ENCODE data around the gene ACBD6. TPM values are rescaled to one million over a fixed set of nuclear protein-coding genes. Genes with fewer than 3 reads are reported as not detected.

ACBD6 gene
- total RNA-seq, 1 donor from 2014 or later = 34.4 TPM

DNA sequence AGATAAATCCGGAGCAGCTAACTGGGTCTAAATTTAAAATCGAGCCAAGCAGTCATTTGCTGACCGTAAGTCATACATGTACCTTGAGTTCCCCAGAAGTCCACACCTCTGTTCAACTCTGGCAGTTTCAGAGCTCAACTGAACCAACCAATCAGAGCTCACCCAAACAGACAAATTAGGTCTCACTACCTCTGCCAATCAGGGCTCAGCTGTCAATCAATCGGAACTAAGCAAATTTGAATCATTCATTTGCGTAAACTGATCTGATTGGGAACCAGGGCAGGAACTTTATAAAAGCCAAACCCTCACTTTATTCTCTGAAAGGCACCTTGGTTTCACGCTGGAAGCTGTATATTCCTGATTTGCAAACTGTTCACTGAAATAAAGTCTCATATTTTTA lies 11.2 kb upstream of the ACBD6 start:
- DNase-seq (ENCODE audit: extremely low spot score in 2 of 2) = no peak
- Histone ChIP-seq H3K4me3 (no peak overlapping the region), H3K9me3 (no peaks in the 10 kb centered on the region), H3K36me3 (no peaks in the 10 kb centered on the region), H3K4me1 (no peaks in the 10 kb centered on the region), H3K27ac (no peak overlapping the region), H3K27me3 (no peaks in the 10 kb centered on the region)
- intact Hi-C loops (cut with DNase I) = no loop called here
- TF ChIP-seq CTCF (IDR thresholded peaks at IDR 0.05) = no peak
- TF ChIP-seq POLR2A (IDR thresholded peaks at IDR 0.05) = no peak
- no peak for TF ChIP-seq POLR2AphosphoS5 (IDR thresholded peaks at IDR 0.05; ENCODE audit: insufficient read depth in 1 of 2, low read depth in 1 of 2)

DNA sequence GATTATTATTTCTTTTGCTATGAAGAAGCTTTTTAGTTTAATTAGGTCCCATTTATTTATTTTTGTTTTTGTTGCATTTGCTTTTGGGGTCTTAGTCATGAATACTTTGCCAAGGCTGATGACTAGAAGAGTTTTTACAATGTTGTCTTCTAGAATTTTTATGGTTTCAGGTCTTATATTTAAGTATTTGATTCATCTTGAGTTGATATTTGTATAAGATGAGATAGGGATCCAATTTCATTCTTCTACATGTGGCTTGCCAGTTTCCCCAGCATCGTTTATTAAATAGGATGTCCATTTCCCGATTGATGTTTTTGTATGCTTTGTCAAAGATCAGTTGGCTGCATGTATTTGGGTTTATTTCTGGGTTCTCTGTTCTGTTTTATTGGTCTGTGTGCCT lies 8.5 kb upstream of the ACBD6 start:
- no peak for TF ChIP-seq POLR2AphosphoS5 (IDR thresholded peaks at IDR 0.05; ENCODE audit: insufficient read depth in 1 of 2, low read depth in 1 of 2)
- TF ChIP-seq CTCF (IDR thresholded peaks at IDR 0.05) = no peak
- TF ChIP-seq POLR2A (IDR thresholded peaks at IDR 0.05) = no peak
- no peak for DNase-seq (ENCODE audit: extremely low spot score in 2 of 2)
- no peaks in the 10 kb centered on the region for H3K4me1 ChIP-seq
- H3K27ac ChIP-seq = no peak overlapping the region
- H3K36me3 ChIP-seq = no peaks in the 10 kb centered on the region
- intact Hi-C loops (cut with DNase I) = no loop called here
- H3K9me3 ChIP-seq = no peaks in the 10 kb centered on the region
- H3K27me3 ChIP-seq = no peaks in the 10 kb centered on the region
- no peak overlapping the region for H3K4me3 ChIP-seq

GRCh38 chr1:180508725-180509097 lies 6.3 kb upstream of the ACBD6 start:
- no peak for TF ChIP-seq POLR2AphosphoS5 (IDR thresholded peaks at IDR 0.05; ENCODE audit: insufficient read depth in 1 of 2, low read depth in 1 of 2)
- H3K27me3 ChIP-seq = no peaks in the 10 kb centered on the region
- no peaks in the 10 kb centered on the region for H3K4me1 ChIP-seq
- no peak overlapping the region for H3K27ac ChIP-seq
- intact Hi-C loops (cut with DNase I) = no loop called here
- DNase-seq (ENCODE audit: extremely low spot score in 2 of 2) = no peak
- H3K36me3 ChIP-seq = no peaks in the 10 kb centered on the region
- H3K4me3 ChIP-seq = no peak overlapping the region
- H3K9me3 ChIP-seq = no peaks in the 10 kb centered on the region

- intact Hi-C loops (cut with DNase I) = no loop called here
- Histone ChIP-seq H3K36me3 (no peaks in the 10 kb centered on the region), H3K4me1 (no peaks in the 10 kb centered on the region), H3K27ac (no peak overlapping the region), H3K4me3 (no peak overlapping the region), H3K9me3 (no peaks in the 10 kb centered on the region), H3K27me3 (no peaks in the 10 kb centered on the region)
- TF ChIP-seq POLR2AphosphoS5 (IDR thresholded peaks at IDR 0.05; ENCODE audit: insufficient read depth in 1 of 2, low read depth in 1 of 2) (no peak), CTCF (IDR thresholded peaks at IDR 0.05) (no peak), POLR2A (IDR thresholded peaks at IDR 0.05) (no peak)
- no peak for DNase-seq (ENCODE audit: extremely low spot score in 2 of 2)
These were observed 5.7 kb upstream of the ACBD6 start for GRCh38 chr1:180507795-180508724.

DNA sequence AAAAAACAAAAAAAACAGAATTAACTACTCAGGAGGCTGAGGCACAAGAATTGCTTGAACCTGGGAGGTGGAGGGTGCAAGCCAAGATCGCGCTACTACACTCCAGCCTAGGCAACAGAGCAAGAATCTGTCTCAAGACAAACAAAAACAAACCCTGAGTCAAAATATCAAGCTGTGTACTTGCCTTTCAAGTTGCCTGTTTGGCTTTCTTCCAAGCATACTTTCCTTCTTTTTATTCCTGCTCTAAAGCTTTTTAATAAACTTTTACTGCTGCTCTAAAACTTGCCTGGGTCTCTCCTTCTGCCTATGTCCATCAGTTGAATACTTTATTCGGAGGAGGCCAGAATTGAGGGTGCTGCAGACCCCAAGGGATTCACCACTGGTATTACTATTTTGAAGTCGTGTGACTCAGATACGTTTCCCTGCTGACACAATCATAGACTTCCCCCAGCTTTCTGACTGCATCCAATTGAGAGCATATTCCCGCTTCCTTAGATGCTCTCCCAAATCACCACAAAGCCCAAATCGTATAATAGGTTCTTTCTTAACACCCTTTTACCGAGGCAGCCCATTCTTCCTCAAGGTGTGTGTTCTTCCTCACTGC lies 3.5 kb upstream of the ACBD6 start:
- Histone ChIP-seq H3K4me3 (no peak overlapping the region), H3K9me3 (no peaks in the 10 kb centered on the region), H3K27ac (no peak overlapping the region), H3K36me3 (no peaks in the 10 kb centered on the region), H3K27me3 (no peaks in the 10 kb centered on the region), H3K4me1 (peaks cover 13% of the 10 kb centered on the region)
- TF ChIP-seq POLR2AphosphoS5 (IDR thresholded peaks at IDR 0.05; ENCODE audit: insufficient read depth in 1 of 2, low read depth in 1 of 2) (no peak), POLR2A (IDR thresholded peaks at IDR 0.05) (no peak), CTCF (IDR thresholded peaks at IDR 0.05) (no peak)
- intact Hi-C loops (cut with DNase I) = no loop called here
- DNase-seq (ENCODE audit: extremely low spot score in 2 of 2) = no peak

Data from vagina (tissue), 2 donors.